ENCODE data around the gene ZNF184. TPM values are rescaled to one million over a fixed set of nuclear protein-coding genes. Genes with fewer than 3 reads are reported as not detected.

The ZNF184 gene
- total RNA-seq, 2 experiments from 2014 or later = 19.6 to 21.1 TPM

DNA sequence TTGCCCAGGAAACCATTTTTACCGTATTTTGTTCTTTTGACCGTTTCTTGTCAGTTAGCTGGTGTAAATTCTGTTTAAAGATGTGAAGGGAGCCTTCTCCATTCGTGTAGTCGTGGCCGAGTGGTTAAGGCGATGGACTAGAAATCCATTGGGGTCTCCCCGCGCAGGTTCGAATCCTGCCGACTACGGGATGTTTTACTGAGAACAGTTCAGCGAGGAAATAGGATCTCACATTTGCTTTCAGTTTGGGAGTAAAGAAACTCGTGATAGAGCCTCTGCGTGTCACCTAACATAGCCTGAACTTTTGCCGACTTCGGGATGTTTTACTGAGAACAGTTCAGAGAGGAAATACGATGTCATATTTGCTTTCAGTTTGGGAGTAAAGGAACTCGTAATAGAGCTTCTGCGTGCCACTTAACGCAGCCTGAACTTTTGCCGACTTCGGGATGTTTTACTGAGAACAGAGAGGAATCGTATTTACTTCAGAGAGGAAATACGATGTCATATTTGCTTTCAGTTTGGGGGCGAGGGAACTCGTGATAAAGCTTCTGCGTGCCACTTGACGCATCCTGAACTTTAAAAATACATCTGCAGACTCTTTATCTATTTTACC lies 5.9 kb upstream of the ZNF184 start:
- peak overlapping the region; percentile 93 to 94 for H3K27ac ChIP-seq (ENCODE audit: low read depth in 1 of 2, low read length in 2 of 2)
- H3K27me3 Mint-ChIP-seq = no peaks in the 10 kb centered on the region
- TF ChIP-seq, protein P1, sequence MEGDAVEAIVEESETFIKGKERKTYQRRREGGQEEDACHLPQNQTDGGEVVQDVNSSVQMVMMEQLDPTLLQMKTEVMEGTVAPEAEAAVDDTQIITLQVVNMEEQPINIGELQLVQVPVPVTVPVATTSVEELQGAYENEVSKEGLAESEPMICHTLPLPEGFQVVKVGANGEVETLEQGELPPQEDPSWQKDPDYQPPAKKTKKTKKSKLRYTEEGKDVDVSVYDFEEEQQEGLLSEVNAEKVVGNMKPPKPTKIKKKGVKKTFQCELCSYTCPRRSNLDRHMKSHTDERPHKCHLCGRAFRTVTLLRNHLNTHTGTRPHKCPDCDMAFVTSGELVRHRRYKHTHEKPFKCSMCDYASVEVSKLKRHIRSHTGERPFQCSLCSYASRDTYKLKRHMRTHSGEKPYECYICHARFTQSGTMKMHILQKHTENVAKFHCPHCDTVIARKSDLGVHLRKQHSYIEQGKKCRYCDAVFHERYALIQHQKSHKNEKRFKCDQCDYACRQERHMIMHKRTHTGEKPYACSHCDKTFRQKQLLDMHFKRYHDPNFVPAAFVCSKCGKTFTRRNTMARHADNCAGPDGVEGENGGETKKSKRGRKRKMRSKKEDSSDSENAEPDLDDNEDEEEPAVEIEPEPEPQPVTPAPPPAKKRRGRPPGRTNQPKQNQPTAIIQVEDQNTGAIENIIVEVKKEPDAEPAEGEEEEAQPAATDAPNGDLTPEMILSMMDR (IDR thresholded peaks at IDR 0.05) = no peak
- H3K27me3 ChIP-seq (ENCODE audit: control insufficient read depth in 1 of 2, insufficient read depth in 2 of 2, low read length in 2 of 2) = no peaks in the 10 kb centered on the region
- peak; percentile 80 to 97 (median 86) for DNase-seq
- H3K4me3 ChIP-seq (ENCODE audit: low read length) = peak overlapping the region; percentile 62
- no peaks in the 10 kb centered on the region for H3K9me3 ChIP-seq (ENCODE audit: control insufficient read depth in 1 of 2, insufficient read depth in 1 of 2, low read length in 2 of 2)
- H3K36me3 ChIP-seq (ENCODE audit: insufficient read depth, low read length) = no peaks in the 10 kb centered on the region
- intact Hi-C loops (cut with DNase I, micrococcal nuclease) = loop anchor here (1.0 to 10.0 kb wide), 15 partner anchors 24 to 1454 kb away; partner anchors contain the start of genes HMGN4 (in 1 of the 2) and ZSCAN23 (in 1 of the 2)
- POLR2A ChIA-PET = interaction anchor here (0.6 to 3.6 kb wide), 75 partner anchors 9 to 1531 kb away, joined by 3 to 52 read pairs (median 7); partner anchors contain the start of genes HMGN4, POM121L2, ZKSCAN4 and ZNF391
- peak; percentile 52 for ATAC-seq (ENCODE audit: poor library complexity)
- H3K4me1 Mint-ChIP-seq (ENCODE audit: low read depth) = peaks cover 3% of the 10 kb centered on the region
- no peaks in the 10 kb centered on the region for H3K36me3 Mint-ChIP-seq (ENCODE audit: low read depth)
- CTCF ChIA-PET = interaction anchor here (0.9 to 1.6 kb wide), 8 partner anchors 26 to 352 kb away, joined by 3 to 8 read pairs (median 4); no protein-coding TSS in a partner anchor
- no peak overlapping the region for H3K27ac Mint-ChIP-seq
- H3K9me3 Mint-ChIP-seq = no peaks in the 10 kb centered on the region
- peaks cover 16% of the 10 kb centered on the region for H3K4me1 ChIP-seq (ENCODE audit: insufficient read depth, low read length)
- no peak overlapping the region for H3K4me3 Mint-ChIP-seq

DNA sequence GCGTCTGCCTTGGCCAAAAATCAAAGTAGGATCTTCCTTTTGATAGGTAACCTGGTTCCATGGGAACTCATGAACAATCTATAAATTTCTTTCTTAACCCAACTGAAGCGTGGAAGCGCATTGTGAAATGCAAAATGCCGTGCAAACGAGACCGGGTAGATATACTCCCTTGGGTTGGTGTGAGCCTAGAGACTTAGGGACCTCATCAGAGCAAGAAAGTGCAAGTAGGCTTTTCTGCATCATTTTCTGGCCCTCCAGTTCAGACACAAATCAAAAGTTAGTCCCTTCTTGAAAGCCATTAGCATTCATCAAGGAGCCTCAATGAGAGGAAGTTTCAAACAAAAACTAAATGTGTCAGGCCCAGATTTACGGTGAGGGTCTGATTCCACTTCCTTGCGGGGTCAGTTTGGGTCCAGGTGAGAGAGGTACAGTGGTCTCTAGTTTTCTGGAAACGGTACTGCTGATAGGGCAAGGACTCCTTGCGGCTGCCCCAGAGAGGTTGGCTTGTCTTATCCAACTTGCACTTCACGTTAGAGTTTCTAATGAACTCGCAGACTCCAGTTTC lies 5.3 kb upstream of the ZNF184 start:
- intact Hi-C loops (cut with DNase I, micrococcal nuclease) = loop anchor here (2.0 to 10.0 kb wide), 14 partner anchors 27 to 1453 kb away; partner anchors contain the start of genes HMGN4 (in 1 of the 2) and ZSCAN23 (in 1 of the 2)
- Mint-ChIP-seq H3K27ac (no peak overlapping the region), H3K4me1 (ENCODE audit: low read depth) (peaks cover 4% of the 10 kb centered on the region), H3K27me3 (no peaks in the 10 kb centered on the region), H3K36me3 (ENCODE audit: low read depth) (peaks cover 2% of the 10 kb centered on the region), H3K9me3 (no peaks in the 10 kb centered on the region), H3K4me3 (no peak overlapping the region)
- Histone ChIP-seq H3K27ac (ENCODE audit: low read depth in 1 of 2, low read length in 2 of 2) (peak overlapping the region; percentile 93 to 94), H3K27me3 (ENCODE audit: control insufficient read depth in 1 of 2, insufficient read depth in 2 of 2, low read length in 2 of 2) (no peaks in the 10 kb centered on the region), H3K4me1 (ENCODE audit: insufficient read depth, low read length) (peaks cover 16% of the 10 kb centered on the region), H3K9me3 (ENCODE audit: control insufficient read depth in 1 of 2, insufficient read depth in 1 of 2, low read length in 2 of 2) (no peaks in the 10 kb centered on the region), H3K4me3 (ENCODE audit: low read length) (peak overlapping the region; percentile 62), H3K36me3 (ENCODE audit: insufficient read depth, low read length) (no peaks in the 10 kb centered on the region)
- ATAC-seq (ENCODE audit: poor library complexity) (no peak), DNase-seq (peak in 2 of 14 experiments; percentile 1 to 15)
- TF ChIP-seq, protein P1 (IDR thresholded peaks at IDR 0.05) = no peak
- CTCF ChIA-PET = interaction anchor here (1.5 to 1.6 kb wide), 2 partner anchors 27 to 351 kb away, joined by 7 to 8 read pairs; no protein-coding TSS in a partner anchor
- POLR2A ChIA-PET = interaction anchor here (0.7 to 3.6 kb wide), 46 partner anchors 8 to 1531 kb away, joined by 3 to 52 read pairs (median 8); partner anchors contain the start of gene ZNF391

DNA sequence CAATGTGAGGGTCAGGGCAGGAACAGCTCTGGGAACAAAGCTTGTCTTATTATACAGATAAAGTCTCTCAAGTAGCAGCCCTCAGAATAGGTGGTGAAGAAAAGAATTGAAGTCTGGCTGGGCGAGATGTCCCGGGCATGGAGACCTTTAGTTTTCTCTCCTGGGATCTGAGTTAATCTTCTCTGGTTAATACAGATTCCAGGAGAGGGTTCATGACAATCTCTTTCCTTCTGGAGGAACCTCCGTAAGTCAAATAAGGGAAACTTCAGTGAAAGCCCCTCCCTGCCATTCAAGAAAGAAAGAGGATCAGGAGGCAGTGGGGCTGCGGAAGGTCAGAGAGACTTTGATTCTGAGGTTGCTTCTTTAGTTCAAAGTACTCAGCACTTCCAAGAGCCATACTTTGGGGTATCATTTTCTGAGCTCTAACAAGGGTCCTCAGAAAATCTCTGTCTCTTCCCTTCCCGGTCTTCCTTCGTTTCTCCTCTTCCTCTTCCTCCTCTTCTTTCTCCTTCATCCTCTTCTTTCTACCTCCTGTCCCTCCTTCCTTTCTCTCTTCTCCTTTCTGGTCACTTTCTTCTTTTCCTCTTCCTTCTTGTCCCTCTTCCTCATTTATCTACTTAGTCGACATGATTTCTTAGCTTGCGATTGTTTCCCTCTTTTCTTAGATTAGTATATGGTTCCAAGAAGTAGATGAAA lies 4.6 kb upstream of the ZNF184 start:
- peaks cover 20% of the 10 kb centered on the region for H3K4me1 ChIP-seq (ENCODE audit: insufficient read depth, low read length)
- peak overlapping the region; percentile 93 to 94 for H3K27ac ChIP-seq (ENCODE audit: low read depth in 1 of 2, low read length in 2 of 2)
- intact Hi-C loops (cut with DNase I, micrococcal nuclease) = loop anchor here (2.0 to 10.0 kb wide), 14 partner anchors 27 to 1453 kb away; partner anchors contain the start of genes HMGN4 (in 1 of the 2) and ZSCAN23 (in 1 of the 2)
- peaks cover 8% of the 10 kb centered on the region for H3K36me3 Mint-ChIP-seq (ENCODE audit: low read depth)
- H3K9me3 Mint-ChIP-seq = no peaks in the 10 kb centered on the region
- no peaks in the 10 kb centered on the region for H3K9me3 ChIP-seq (ENCODE audit: control insufficient read depth in 1 of 2, insufficient read depth in 1 of 2, low read length in 2 of 2)
- TF ChIP-seq, protein P1 (IDR thresholded peaks at IDR 0.05) = no peak
- ChIA-PET CTCF (interaction anchor here (0.6 to 1.5 kb wide), 4 partner anchors 275 to 350 kb away, joined by 3 to 4 read pairs (median 3); no protein-coding TSS in a partner anchor), POLR2A (interaction anchor here (0.6 to 3.6 kb wide), 8 partner anchors 28 to 906 kb away, joined by 3 to 43 read pairs (median 3); a partner anchor contains a TSS)
- H3K27me3 ChIP-seq (ENCODE audit: control insufficient read depth in 1 of 2, insufficient read depth in 2 of 2, low read length in 2 of 2) = no peaks in the 10 kb centered on the region
- peak overlapping the region; percentile 43 for H3K4me3 Mint-ChIP-seq
- H3K27me3 Mint-ChIP-seq = no peaks in the 10 kb centered on the region
- H3K4me1 Mint-ChIP-seq (ENCODE audit: low read depth) = peaks cover 9% of the 10 kb centered on the region
- no peak overlapping the region for H3K27ac Mint-ChIP-seq
- H3K36me3 ChIP-seq (ENCODE audit: insufficient read depth, low read length) = no peaks in the 10 kb centered on the region
- H3K4me3 ChIP-seq (ENCODE audit: low read length) = peak overlapping the region; percentile 62
- DNase-seq = no peak
- no peak for ATAC-seq (ENCODE audit: poor library complexity)

All from CD4-positive, alpha-beta T cell (primary cell).